Heart left ventricle (tissue), 13 donors: ENCODE results near the gene PRR14L.

Source experiments
- CTCF ChIP-seq, 12 donors: fragments of 200-600 bp; sonication (generic) in 4 of 12; IDR thresholded peaks; one replicate each; pipeline versions ENCODE4 v1.5.0 to v1.8.0; 2018 to 2022; ENCODE audit warnings: antibody characterized with exemption in 12 of 12, mild to moderate bottlenecking in 5 of 12
- POLR2A ChIP-seq, 2 donors: fragments of 450-650 bp; IDR thresholded peaks; one replicate each; pipeline ENCODE4 v1.6.1; 2017; ENCODE audit warnings: antibody characterized with exemption in 2 of 2, mild to moderate bottlenecking in 2 of 2, moderate library complexity in 2 of 2
- donor health status: ischemic (EF 13 %, LVEDD 7.1; RV severe dilation, severe dysfunction).
- donor health status: DM: no; HTN: yes; CAD: no.
- donor health status: DM: no; HTN: no; CAD: no.
- donor health status: ischemic (EF 25% LVEDD 6.9; RV normal size, moderate dysfunction).
- donor health status: ischemic (EF 25% LVEDD 5.7; RV mildly dilated, moderate dysfunction).
- donor health status: ischemic (EF 35%, LVEDD 5.7; RV mildly dilated, moderate dysfunction).
- donor health status: nonischemic (EF 11% LVEDD 7.7; RV severe dilation, severe dysfunction).
- donor health status: DM: yes; HTN: yes; CAD: no.
- donor health status: PGD.
- donor health status: ischemic (EF 29% LVEDD 5.4; RV normal size, mild dysfunction).
- donor health status: nonischemic (EF 23%, LVEDD 6.1; RV moderate dilation, normal function).

- TF ChIP-seq CTCF (IDR thresholded peaks at IDR 0.05) = no peak
- no peak for TF ChIP-seq POLR2A (IDR thresholded peaks at IDR 0.05)
These were observed 68.3 kb downstream of the PRR14L start for GRCh38 chr22:31681349-31682345.
